GM10847 (cell line): Measurements from ENCODE around the gene PDE10A.

Experiments used
- POLR2A ChIP-seq: IDR thresholded peaks from 2 replicates; pipeline ENCODE4 v1.6.1; 2011; ENCODE audit not compliant: insufficient read length; ENCODE audit errors: extremely low read depth

Gene PDE10A

GRCh38 chr6:165599121-165599520 lies 63.9 kb downstream of the PDE10A start:
- TF ChIP-seq POLR2A, result no peak

- TF ChIP-seq POLR2A, result no peak
Measured at GRCh38 chr6:165597821-165598220, 65.2 kb downstream of the PDE10A start.

- no peak for TF ChIP-seq POLR2A
Measured at GRCh38 chr6:165594584-165595333, 68.3 kb downstream of the PDE10A start.

- no peak for TF ChIP-seq POLR2A
Measured at GRCh38 chr6:165588515-165588914, 74.5 kb downstream of the PDE10A start.

GRCh38 chr6:165587206-165587605 lies 75.8 kb downstream of the PDE10A start:
- no peak for TF ChIP-seq POLR2A

- TF ChIP-seq POLR2A, result no peak
Measured at GRCh38 chr6:165586706-165587105, 76.3 kb downstream of the PDE10A start.

GRCh38 chr6:165585060-165585459 lies 78.0 kb downstream of the PDE10A start:
- no peak for TF ChIP-seq POLR2A

- no peak for TF ChIP-seq POLR2A
Measured at GRCh38 chr6:165584541-165584940, 78.5 kb downstream of the PDE10A start.

- no peak for TF ChIP-seq POLR2A
Measured at GRCh38 chr6:165581678-165582077, 81.4 kb downstream of the PDE10A start.

GRCh38 chr6:165580136-165580535 lies 82.9 kb downstream of the PDE10A start:
- no peak for TF ChIP-seq POLR2A

- no peak for TF ChIP-seq POLR2A
Measured at GRCh38 chr6:165579151-165579550, 83.9 kb downstream of the PDE10A start.

- no peak for TF ChIP-seq POLR2A
Measured at GRCh38 chr6:165577556-165577955, 85.5 kb downstream of the PDE10A start.

- TF ChIP-seq POLR2A, result no peak
Measured at GRCh38 chr6:165575158-165575549, 87.9 kb downstream of the PDE10A start.

GRCh38 chr6:165574220-165575157 lies 88.6 kb downstream of the PDE10A start:
- no peak for TF ChIP-seq POLR2A

GRCh38 chr6:165573671-165574070 lies 89.4 kb downstream of the PDE10A start:
- no peak for TF ChIP-seq POLR2A

GRCh38 chr6:165571721-165572132 lies 91.3 kb downstream of the PDE10A start:
- TF ChIP-seq POLR2A, result no peak
